SK-N-MC (cell line): ENCODE measurements around the gene KDM3B.
"Not testable (repeated sequence)": the region's sequence is repeated elsewhere in the genome, so short reads cannot be mapped to it uniquely, and the experiment has no call there.

ENCODE experiments used
- DNase-seq: peaks from one replicate; pipeline ENCODE4 v3.0.0-alpha.2; 2011; ENCODE audit warnings: low read depth, low spot score
- H3K27ac ChIP-seq: fragments of 200-600 bp; sonication (generic); 2 replicates; pipeline ENCODE4 v1.5.1; 2016; ENCODE audit warnings: mixed run types
- H3K36me3 ChIP-seq: fragments of 200-600 bp; sonication (generic); 2 replicates; pipeline ENCODE4 v1.6.1; 2017; ENCODE audit warnings: antibody characterized with exemption, low read length, mixed read lengths; ENCODE audit not compliant: insufficient read depth
- H3K4me3 ChIP-seq: fragments of 200-600 bp; sonication (generic); 2 replicates; pipeline ENCODE4 v1.5.1; 2016
- H3K9ac ChIP-seq: fragments of 200-600 bp; sonication (generic); 2 replicates; pipeline ENCODE4 v1.8.0; 2017; ENCODE audit warnings: mixed run types, mixed read lengths; ENCODE audit not compliant: insufficient read length
- H3K9me3 ChIP-seq: fragments of 200-600 bp; sonication (generic); 2 replicates; pipeline ENCODE4 v1.6.1; 2017; ENCODE audit warnings: low read depth, mild to moderate bottlenecking, antibody characterized with exemption, low read length, moderate library complexity, mixed read lengths
- EZH2 ChIP-seq: fragments of 200-600 bp; sonication (generic); IDR thresholded peaks from one replicate; pipeline ENCODE4 v1.6.1; 2017; ENCODE audit warnings: antibody characterized with exemption
- FOXP2 ChIP-seq: optimal IDR thresholded peaks from 2 replicates; pipeline ENCODE3; 2011; ENCODE audit warnings: mild to moderate bottlenecking, moderate library complexity; ENCODE audit not compliant: insufficient read depth; ENCODE audit errors: extremely low read length, control extremely low read depth
- POLR2AphosphoS5 ChIP-seq: IDR thresholded peaks from 2 replicates; pipeline ENCODE4 v1.6.1; 2012; ENCODE audit warnings: mild to moderate bottlenecking, low read depth, low read length, borderline replicate concordance

KDM3B gene

DNA sequence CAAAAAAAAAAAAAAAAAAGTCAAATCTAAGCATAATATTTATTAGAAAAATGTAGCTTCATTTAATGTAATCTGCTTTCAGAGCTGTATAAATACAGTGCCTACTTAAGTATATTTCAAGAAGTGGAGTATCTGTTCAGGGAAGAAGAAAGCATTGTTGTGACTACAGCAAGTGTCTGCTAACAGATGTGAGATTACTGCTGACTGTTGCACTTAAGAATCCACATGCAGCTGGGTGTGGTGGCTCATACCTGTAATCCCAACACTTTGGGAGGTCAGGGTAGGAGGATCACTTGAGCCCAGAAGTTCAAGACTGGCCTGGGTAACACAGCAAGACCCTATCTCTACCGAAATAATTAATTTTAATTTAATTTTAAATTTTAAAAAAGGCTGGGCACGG is 19.0 kb downstream of the KDM3B start:
- DNase-seq, result no peak
- no peak overlapping the region for H3K4me3 ChIP-seq
- TF ChIP-seq EZH2 (no peak), POLR2AphosphoS5 (no peak), FOXP2 (no peak)
- H3K27ac ChIP-seq, result no peak overlapping the region; the same call in 1 of the 2 replicates
- peaks cover 17% of the 10 kb centered on the region for H3K36me3 ChIP-seq
- H3K9ac ChIP-seq, result no peak overlapping the region
- H3K9me3 ChIP-seq, result no peaks in the 10 kb centered on the region

DNA sequence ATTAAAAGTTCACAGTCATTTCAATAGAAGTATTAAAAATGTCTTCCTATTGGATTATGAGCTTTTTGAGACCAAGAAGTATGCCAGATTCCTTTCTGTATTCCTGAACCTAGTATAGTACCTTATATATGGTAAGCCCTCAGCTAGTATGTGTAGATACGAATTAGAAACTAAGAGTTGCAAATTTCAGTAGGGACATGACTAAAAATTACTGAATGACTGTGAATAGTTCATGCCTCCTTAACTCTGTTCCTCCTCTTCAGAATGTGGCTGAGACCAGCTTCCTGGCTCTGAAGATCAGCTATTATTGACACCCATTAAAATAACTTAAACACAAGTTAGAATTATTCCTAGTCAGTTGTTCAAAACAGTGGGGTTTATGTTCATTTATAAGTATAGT is 19.7 kb downstream of the KDM3B start:
- no peak for DNase-seq
- no peak overlapping the region for H3K27ac ChIP-seq
- no peaks in the 10 kb centered on the region for H3K9me3 ChIP-seq
- no peak overlapping the region for H3K4me3 ChIP-seq
- no peak for TF ChIP-seq POLR2AphosphoS5
- no peak for TF ChIP-seq FOXP2
- TF ChIP-seq EZH2, result no peak
- no peak overlapping the region for H3K9ac ChIP-seq
- peaks cover 24% of the 10 kb centered on the region for H3K36me3 ChIP-seq

DNA sequence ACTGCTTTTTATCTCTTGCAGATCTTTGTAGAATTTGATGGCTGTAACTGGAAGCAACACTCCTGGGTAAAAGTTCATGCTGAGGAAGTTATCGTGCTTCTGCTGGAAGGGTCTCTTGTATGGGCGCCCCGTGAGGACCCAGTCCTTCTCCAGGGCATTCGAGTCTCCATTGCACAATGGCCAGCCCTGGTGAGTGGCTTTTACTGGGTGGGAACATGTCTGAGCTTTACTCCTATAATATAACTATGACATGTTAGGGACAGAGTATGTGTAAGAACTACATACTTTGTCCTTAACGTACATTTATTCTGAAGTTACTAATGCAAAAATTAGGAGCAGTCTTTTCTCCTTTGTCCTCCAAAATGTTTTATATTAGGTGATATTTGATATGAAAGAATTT is 20.2 kb downstream of the KDM3B start:
- no peak overlapping the region for H3K4me3 ChIP-seq
- H3K9ac ChIP-seq, result no peak overlapping the region

DNA sequence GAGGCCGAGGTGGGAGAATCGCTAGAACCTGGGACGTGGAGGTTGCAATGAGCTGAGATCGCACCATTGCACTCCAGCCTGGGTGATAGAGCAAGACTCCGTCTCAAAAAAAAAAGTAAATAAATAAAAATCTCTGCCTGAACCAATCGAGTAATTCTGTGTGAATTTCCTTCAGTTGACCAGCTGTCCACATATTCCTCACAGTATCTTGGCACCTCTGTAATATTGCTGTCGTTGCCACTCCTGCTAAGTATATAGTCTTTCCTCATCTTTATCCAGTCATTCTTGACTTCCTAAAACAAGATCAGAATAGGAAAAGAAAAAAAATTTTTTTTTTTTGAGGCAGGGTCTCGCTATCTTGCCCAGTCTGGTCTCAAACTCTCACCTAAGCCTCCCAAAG is 29.9 kb downstream of the KDM3B start:
- TF ChIP-seq POLR2AphosphoS5, result no peak
- TF ChIP-seq FOXP2, result no peak
- TF ChIP-seq EZH2, result no peak
- Histone ChIP-seq H3K9ac (no peak overlapping the region), H3K4me3 (no peak overlapping the region), H3K27ac (no peak overlapping the region), H3K36me3 (peaks cover 64% of the 10 kb centered on the region), H3K9me3 (no peaks in the 10 kb centered on the region)
- DNase-seq, result no peak

More for the DNA sequence above, 20.2 kb downstream of the KDM3B start:
- no peaks in the 10 kb centered on the region for H3K9me3 ChIP-seq
- no peak for DNase-seq
- peaks cover 28% of the 10 kb centered on the region for H3K36me3 ChIP-seq
- peak overlapping the region; percentile 2; the same call in 1 of the 2 replicates for H3K27ac ChIP-seq
- TF ChIP-seq EZH2 (no peak), POLR2AphosphoS5 (no peak)

DNA sequence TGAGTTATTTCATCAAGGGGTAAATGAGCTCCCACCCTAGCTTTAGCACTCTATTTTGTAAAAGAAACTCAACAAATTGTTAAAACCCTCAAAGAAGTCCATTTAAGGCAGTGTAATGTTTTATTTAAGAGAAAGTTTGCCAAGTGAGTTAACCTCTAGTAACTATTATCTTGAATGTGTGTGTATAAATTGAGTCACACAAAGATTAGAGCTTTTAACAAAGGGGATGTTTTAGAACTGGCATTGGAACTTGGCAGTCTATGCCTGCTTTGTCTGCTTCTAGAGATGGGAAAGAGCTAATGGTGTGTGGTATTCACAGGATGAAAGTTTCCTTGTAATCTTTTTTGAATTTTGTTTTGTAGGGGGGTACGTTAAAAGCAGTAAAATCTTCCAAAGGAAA is 33.2 kb downstream of the KDM3B start:
- TF ChIP-seq FOXP2 (no peak), POLR2AphosphoS5 (no peak), EZH2 (no peak)
- H3K9ac ChIP-seq, result no peak overlapping the region
- H3K36me3 ChIP-seq, result peaks cover 43% of the 10 kb centered on the region
- H3K4me3 ChIP-seq, result no peak overlapping the region
- no peaks in the 10 kb centered on the region for H3K9me3 ChIP-seq
- no peak overlapping the region for H3K27ac ChIP-seq
- no peak for DNase-seq

- Histone ChIP-seq H3K36me3 (peaks cover 43% of the 10 kb centered on the region), H3K27ac (no peak overlapping the region), H3K4me3 (no peak overlapping the region), H3K9me3 (no peaks in the 10 kb centered on the region), H3K9ac (no peak overlapping the region)
- no peak for TF ChIP-seq FOXP2
- TF ChIP-seq POLR2AphosphoS5, result no peak
- TF ChIP-seq EZH2, result no peak
- DNase-seq, result no peak
Observed at GRCh38 chr5:138386290-138386689, 33.8 kb downstream of the KDM3B start.

- DNase-seq, result no peak
- Histone ChIP-seq H3K9me3 (no peaks in the 10 kb centered on the region), H3K27ac (no peak overlapping the region), H3K9ac (no peak overlapping the region), H3K36me3 (peaks cover 56% of the 10 kb centered on the region), H3K4me3 (no peak overlapping the region)
- TF ChIP-seq FOXP2, result no peak
- TF ChIP-seq EZH2, result no peak
- no peak for TF ChIP-seq POLR2AphosphoS5
Observed at GRCh38 chr5:138389332-138389731, 36.8 kb downstream of the KDM3B start.

DNA sequence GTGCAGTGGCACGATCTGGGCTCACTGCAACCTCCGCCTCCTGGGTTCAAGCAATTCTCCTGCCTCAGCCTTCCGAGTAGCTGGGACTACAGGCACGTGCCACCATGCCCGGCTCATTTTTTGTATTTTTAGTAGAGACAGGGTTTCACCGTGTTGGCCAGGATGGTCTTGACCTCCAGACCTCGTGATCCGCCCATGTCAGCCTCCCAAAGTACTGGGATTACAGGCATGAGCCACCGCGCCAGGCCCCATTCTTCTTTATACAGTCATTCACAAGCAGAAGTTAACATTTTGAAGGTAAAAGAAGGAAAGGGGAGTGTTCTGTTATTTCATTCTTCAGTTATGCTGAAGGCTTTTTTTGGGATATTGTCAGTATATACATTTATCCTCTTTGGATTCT is 37.4 kb downstream of the KDM3B start:
- not testable (repeated sequence) for H3K9ac ChIP-seq, H3K9me3 ChIP-seq, H3K4me3 ChIP-seq, DNase-seq, H3K27ac ChIP-seq
- peaks cover 62% of the 10 kb centered on the region for H3K36me3 ChIP-seq

- Histone ChIP-seq H3K36me3 (peaks cover 52% of the 10 kb centered on the region), H3K9me3 (no peaks in the 10 kb centered on the region), H3K27ac (no peak overlapping the region), H3K4me3 (no peak overlapping the region), H3K9ac (no peak overlapping the region)
- TF ChIP-seq EZH2 (no peak), FOXP2 (no peak), POLR2AphosphoS5 (no peak)
- DNase-seq, result no peak
Observed at GRCh38 chr5:138391859-138392386, 39.4 kb downstream of the KDM3B start.

- TF ChIP-seq EZH2, result no peak
Observed at GRCh38 chr5:138402640-138403039, 50.2 kb downstream of the KDM3B start.

More at GRCh38 chr5:138402640-138403039, 50.2 kb downstream of the KDM3B start:
- no peaks in the 10 kb centered on the region for H3K9me3 ChIP-seq
- no peak overlapping the region for H3K4me3 ChIP-seq
- no peak for DNase-seq
- no peak overlapping the region for H3K27ac ChIP-seq
- peaks cover 50% of the 10 kb centered on the region for H3K36me3 ChIP-seq
- H3K9ac ChIP-seq, result no peak overlapping the region
